Measurements from ENCODE around the gene PELI2.

The PELI2 gene

GRCh38 chr14:56349960-56350359, 231.7 kb downstream of the PELI2 start:
- DNase-seq (ENCODE audit: low spot score), result no peak
